Psoas muscle (tissue), 8 donors: ENCODE measurements around the gene SPSB1. TPM values are rescaled to one million over a fixed set of nuclear protein-coding genes. Genes with fewer than 3 reads are reported as not detected.
"Not testable (repeated sequence)": the region's sequence is repeated elsewhere in the genome, so short reads cannot be mapped to it uniquely, and the experiment has no call there.

Source experiments
- ATAC-seq, 4 donors: fragments of 200-7000 bp; cut with Tn5 transposase; one replicate each; pipeline ENCODE4 v1.9.1; 2020; ENCODE audit warnings: moderate library complexity in 3 of 4, mild to moderate bottlenecking in 2 of 4
- DNase-seq, 2 donors: peaks; one replicate each; pipeline ENCODE4 v3.0.0-alpha.2; 2020
- H3K27ac ChIP-seq: fragments of 200-600 bp; one replicate; pipeline ENCODE4 v1.8.0; 2022
- H3K27me3 ChIP-seq, 3 donors: fragments of 200-600 bp in 1 of 3; one replicate each; pipeline versions ENCODE4 v1.6.1 to v1.8.0; 2013 to 2022; ENCODE audit warnings: low read length in 2 of 3, mild to moderate bottlenecking in 2 of 3, moderate library complexity in 1 of 3; ENCODE audit not compliant: insufficient read depth in 3 of 3
- H3K36me3 ChIP-seq, 2 donors: fragments of 200-600 bp in 1 of 2; one replicate each; pipeline versions ENCODE4 v1.6.1 to v1.8.0; 2013 to 2022; ENCODE audit warnings: low read depth in 1 of 2, mild to moderate bottlenecking in 1 of 2, moderate library complexity in 1 of 2; ENCODE audit not compliant: insufficient read depth in 1 of 2
- H3K4me1 ChIP-seq: fragments of 200-600 bp; one replicate; pipeline ENCODE4 v1.8.0; 2022
- H3K4me3 ChIP-seq: fragments of 200-600 bp; one replicate; pipeline ENCODE4 v1.8.0; 2022; ENCODE audit warnings: mild to moderate bottlenecking
- H3K9me3 ChIP-seq: fragments of 200-600 bp; one replicate; pipeline ENCODE4 v1.8.0; 2022
- WGBS, 3 donors: extraction: QIAGEN DNeasy Blood & Tissue Kit; methylation state at CpG; one replicate each; pipeline versions ENCODE4 v1.1.6 to v1.1.7; 2013; 5-methylcytosine and 5-hydroxymethylcytosine counted together
- intact Hi-C, 2 donors: fragments of 100-400 bp; cut with DNase I; formaldehyde crosslinking; loops; one replicate each; pipeline versions ENCODE4 v1.11.0 to v1.14.2; 2022
- polyA plus RNA-seq, 3 donors: library from polyadenylated mRNA; stranded (reverse); fragments of 200-250 nt; gene quantifications; one replicate each; pipeline ENCODE4 v1.2.3, GENCODE V29; 2013
- total RNA-seq, 4 donors: library from RNA; stranded (reverse); fragmentation: NEBNext Ultra II Directional in 2 of 4; extraction: Animal tissue kit (Norgen Biotek cat#: 25700) in 2 of 4; gene quantifications; one replicate each; pipeline versions ENCODE4 v1.2.1 to v1.2.4, GENCODE V29; 2021 to 2023
- TF ChIP-seq, protein P1 (sequence below): fragments of 200-600 bp; IDR thresholded peaks from one replicate; pipeline ENCODE4 v1.8.0; 2022; ENCODE audit warnings: antibody characterized with exemption
- donor health status: healthy with polysubstance abuse.
- donor health status: DM: no; HTN: no; CAD: no; lungs with moderate emphysema.
- donor health status: Bipolar disorder and iron deficiency.
- donor health status: healthy.
- donor health status: DM: yes; HTN: yes; CAD: no.
- donor health status: DM: no; HTN: no; CAD: no.
- donor health status: DM: no; HTN: no; CAD: no.
- donor health status: DM: yes; HTN: yes; CAD: no.

The SPSB1 gene
- total and polyA plus RNA-seq, 7 donors: 12.0 to 60.7 (median 31.3) TPM

DNA sequence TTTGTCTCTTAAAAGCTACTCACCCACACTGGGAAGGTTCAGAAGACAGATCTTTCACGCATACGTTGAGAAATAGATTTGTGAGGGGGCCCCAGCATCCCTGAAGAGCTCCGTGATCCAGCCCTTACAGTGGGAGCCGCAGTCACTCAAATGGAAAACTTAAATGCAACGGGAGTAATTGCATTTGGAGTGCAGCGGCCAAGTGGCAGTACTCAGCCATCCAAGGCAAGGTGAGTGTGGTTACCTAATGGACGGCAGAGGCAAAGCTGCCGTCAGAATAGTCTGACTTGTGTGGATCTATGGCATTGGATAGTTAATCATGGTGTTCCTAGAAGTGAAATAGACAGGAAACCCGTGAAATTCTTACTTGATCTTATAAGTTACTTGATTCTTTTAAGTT is 5.1 kb downstream of the SPSB1 start:
- no peak overlapping the region for H3K4me3 ChIP-seq
- peaks cover 0 to 3% of the 10 kb centered on the region in 2 donors for H3K36me3 ChIP-seq
- DNase-seq: no peak
- H3K27ac ChIP-seq: no peak overlapping the region
- H3K4me1 ChIP-seq: peaks cover 60% of the 10 kb centered on the region
- no peaks in the 10 kb centered on the region for H3K27me3 ChIP-seq
- TF ChIP-seq, protein P1, sequence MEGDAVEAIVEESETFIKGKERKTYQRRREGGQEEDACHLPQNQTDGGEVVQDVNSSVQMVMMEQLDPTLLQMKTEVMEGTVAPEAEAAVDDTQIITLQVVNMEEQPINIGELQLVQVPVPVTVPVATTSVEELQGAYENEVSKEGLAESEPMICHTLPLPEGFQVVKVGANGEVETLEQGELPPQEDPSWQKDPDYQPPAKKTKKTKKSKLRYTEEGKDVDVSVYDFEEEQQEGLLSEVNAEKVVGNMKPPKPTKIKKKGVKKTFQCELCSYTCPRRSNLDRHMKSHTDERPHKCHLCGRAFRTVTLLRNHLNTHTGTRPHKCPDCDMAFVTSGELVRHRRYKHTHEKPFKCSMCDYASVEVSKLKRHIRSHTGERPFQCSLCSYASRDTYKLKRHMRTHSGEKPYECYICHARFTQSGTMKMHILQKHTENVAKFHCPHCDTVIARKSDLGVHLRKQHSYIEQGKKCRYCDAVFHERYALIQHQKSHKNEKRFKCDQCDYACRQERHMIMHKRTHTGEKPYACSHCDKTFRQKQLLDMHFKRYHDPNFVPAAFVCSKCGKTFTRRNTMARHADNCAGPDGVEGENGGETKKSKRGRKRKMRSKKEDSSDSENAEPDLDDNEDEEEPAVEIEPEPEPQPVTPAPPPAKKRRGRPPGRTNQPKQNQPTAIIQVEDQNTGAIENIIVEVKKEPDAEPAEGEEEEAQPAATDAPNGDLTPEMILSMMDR: no peak
- no peak for ATAC-seq
- intact Hi-C loops: no loop called here
- 60 to 92% (median 80%) methylated on average over 9 of the region's 9 CpGs for WGBS, 3 donors
- no peaks in the 10 kb centered on the region for H3K9me3 ChIP-seq

DNA sequence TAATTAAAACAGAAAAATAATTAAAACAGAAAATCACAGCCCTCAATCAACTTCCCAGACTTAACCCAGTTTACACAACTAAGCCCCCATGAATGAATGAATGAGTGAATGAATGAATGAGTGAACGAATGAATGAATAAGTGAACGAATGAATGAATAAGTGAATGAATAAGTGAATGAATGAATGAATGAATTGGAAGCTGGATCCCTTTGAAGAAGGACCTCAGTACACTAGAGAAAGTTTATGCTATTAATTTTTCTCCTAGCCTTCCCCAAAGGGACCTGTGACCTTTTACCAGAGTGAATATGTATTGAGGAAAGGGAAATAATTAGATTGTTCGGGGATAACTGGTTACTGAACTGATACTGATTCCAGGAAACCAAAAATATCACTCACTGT is 5.6 kb downstream of the SPSB1 start:
- Histone ChIP-seq H3K4me3 (no peak overlapping the region), H3K36me3 (peaks cover 0 to 3% of the 10 kb centered on the region in 2 donors), H3K4me1 (peaks cover 64% of the 10 kb centered on the region), H3K9me3 (no peaks in the 10 kb centered on the region), H3K27me3 (no peaks in the 10 kb centered on the region), H3K27ac (no peak overlapping the region)
- ATAC-seq: no peak
- TF ChIP-seq, protein P1: no peak
- no peak for DNase-seq
- intact Hi-C loops: no loop called here
- WGBS, 3 donors: 0 to 73% (median 65%) methylated on average over 3 of the region's 3 CpGs

DNA sequence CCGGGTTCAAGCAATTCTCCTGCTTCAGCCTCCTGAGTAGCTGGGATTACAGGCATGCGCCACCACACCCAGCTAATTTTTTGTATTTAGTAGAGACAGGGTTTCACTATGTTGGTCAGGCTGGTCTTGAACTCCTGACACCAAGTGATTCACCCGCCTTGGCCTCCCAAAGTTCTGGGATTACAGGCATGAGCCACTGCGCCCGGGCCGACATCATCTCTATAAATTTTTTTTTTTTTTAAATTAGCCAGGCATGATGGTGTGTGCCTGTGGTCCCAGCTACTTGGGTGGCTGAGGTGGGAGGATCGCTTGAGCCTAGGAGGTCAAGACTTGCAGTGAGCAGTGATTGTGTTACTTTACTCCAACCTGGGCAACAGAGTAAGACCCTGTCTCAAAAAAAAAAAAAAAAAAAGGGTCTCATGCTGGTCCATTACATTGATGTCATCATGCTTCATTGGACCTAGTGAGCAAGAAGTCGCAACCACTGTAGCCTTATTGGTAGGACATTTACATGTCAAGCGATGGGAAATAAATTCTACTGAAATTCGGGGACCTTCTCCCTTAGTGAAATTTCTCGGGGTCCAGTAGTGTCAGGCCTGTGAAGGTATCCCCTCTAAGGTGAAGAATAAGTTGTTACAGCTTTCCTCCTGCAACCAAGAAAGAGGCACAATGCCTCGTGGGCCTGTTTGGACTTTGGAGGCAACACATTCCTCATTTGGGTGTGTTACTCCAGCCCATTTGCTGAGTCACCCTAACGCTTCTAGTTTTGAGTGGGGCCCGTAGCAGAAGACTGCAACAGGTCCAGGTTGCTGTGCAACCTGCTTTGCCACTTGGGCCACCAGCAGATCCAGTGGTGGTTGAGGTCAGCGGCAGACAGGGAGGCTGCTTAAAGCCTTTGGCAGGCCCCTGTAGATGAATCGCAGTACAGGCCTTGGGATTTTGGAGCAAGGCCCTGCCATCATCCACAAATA is 7.2 kb downstream of the SPSB1 start:
- H3K4me3 ChIP-seq, H3K9me3 ChIP-seq, H3K27me3 ChIP-seq, H3K36me3 ChIP-seq: not testable (repeated sequence)
- intact Hi-C loops: loop anchor here in 1 of 2 donors (5.0 kb wide), 1 partner anchor 67 kb away; no protein-coding TSS in a partner anchor
- 84 to 88% (median 86%) methylated on average over 15 to 16 of the region's 16 CpGs for WGBS, 3 donors
- H3K27ac ChIP-seq: peak overlapping the region; percentile 21
- DNase-seq: peak in 1 of 2 donors; percentile 55
- H3K4me1 ChIP-seq: peaks cover 70% of the 10 kb centered on the region
- peak in 2 of 4 donors; percentile 18 to 22 for ATAC-seq

DNA sequence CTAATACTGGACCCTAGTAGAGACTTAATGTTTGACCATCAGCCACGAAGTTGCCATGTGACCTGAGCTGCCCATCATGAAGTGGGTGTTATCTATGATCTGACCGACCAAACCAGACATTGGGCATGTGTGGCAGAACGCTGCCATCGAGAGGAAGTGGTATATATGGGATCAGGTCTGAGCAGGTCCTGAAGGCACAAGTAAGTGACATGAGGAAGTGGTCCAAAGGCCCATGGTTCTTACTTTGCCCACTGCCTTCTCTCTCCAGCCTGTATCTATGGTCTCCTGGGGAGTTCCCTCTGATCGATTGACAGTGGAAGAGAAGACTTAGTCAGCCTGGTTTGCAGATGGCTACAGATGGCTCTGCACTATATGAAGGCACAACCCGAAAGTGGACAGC is 7.9 kb downstream of the SPSB1 start:
- Histone ChIP-seq H3K4me3 (no peak overlapping the region), H3K9me3 (no peaks in the 10 kb centered on the region), H3K36me3 (peaks cover 0 to 8% of the 10 kb centered on the region in 2 donors), H3K4me1 (peaks cover 65% of the 10 kb centered on the region), H3K27ac (peak overlapping the region; percentile 21), H3K27me3 (no peaks in the 10 kb centered on the region)
- WGBS, 3 donors: 80 to 83% (median 81%) methylated on average over 6 of the region's 6 CpGs
- TF ChIP-seq, protein P1: no peak
- intact Hi-C loops: loop anchor here in 1 of 2 donors (5.0 kb wide), 1 partner anchor 67 kb away; no protein-coding TSS in a partner anchor
- ATAC-seq (no peak), DNase-seq (peak in 1 of 2 donors; percentile 23)
